Heart right ventricle (tissue), 16 donors: ENCODE data around the gene SEMA3F. TPM values are rescaled to one million over a fixed set of nuclear protein-coding genes. Genes with fewer than 3 reads are reported as not detected.

Experiments used
- ATAC-seq, 8 donors: fragments of 200-7000 bp; cut with Tn5 transposase; one replicate each; pipeline ENCODE4 v1.9.1; 2020; ENCODE audit warnings: mild to moderate bottlenecking in 8 of 8, moderate library complexity in 8 of 8, moderate number of reproducible peaks in 1 of 8
- DNase-seq, 2 donors: peaks; one replicate each; pipeline ENCODE4 v3.0.0-alpha.2; 2020
- H3K27ac ChIP-seq, 10 donors: fragments of 200-600 bp; sonication (generic) in 2 of 10; one replicate each; pipeline versions ENCODE4 v1.5.0 to v1.8.0; 2020 to 2022; ENCODE audit warnings: mild to moderate bottlenecking in 3 of 10
- H3K27me3 ChIP-seq, 7 donors: fragments of 200-600 bp; one replicate each; pipeline ENCODE4 v1.8.0; 2021 to 2022; ENCODE audit warnings: mild to moderate bottlenecking in 2 of 7
- H3K36me3 ChIP-seq, 9 donors: fragments of 200-600 bp; sonication (generic) in 1 of 9; one replicate each; pipeline versions ENCODE4 v1.5.0 to v1.8.0; 2020 to 2022; ENCODE audit warnings: mild to moderate bottlenecking in 2 of 9
- H3K4me1 ChIP-seq, 9 donors: fragments of 200-600 bp; sonication (generic) in 1 of 9; one replicate each; pipeline versions ENCODE4 v1.5.0 to v1.8.0; 2020 to 2022; ENCODE audit warnings: mild to moderate bottlenecking in 4 of 9
- H3K4me3 ChIP-seq, 10 donors: fragments of 200-600 bp; sonication (generic) in 2 of 10; one replicate each; pipeline versions ENCODE4 v1.5.0 to v1.8.0; 2020 to 2022; ENCODE audit warnings: mild to moderate bottlenecking in 7 of 10, moderate library complexity in 2 of 10
- H3K9me3 ChIP-seq, 11 donors: fragments of 200-600 bp in 10 of 11; sonication (generic) in 2 of 11; one replicate each; pipeline versions ENCODE4 v1.5.0 to v1.8.0; 2013 to 2022; ENCODE audit warnings: mild to moderate bottlenecking in 2 of 11, control low read depth in 1 of 11, moderate library complexity in 1 of 11
- WGBS, 2 donors: extraction: QIAGEN DNeasy Blood & Tissue Kit; methylation state at CpG; one replicate each; pipeline ENCODE4 v1.1.7; 2013; ENCODE audit warnings: inconsistent platforms in 1 of 2; 5-methylcytosine and 5-hydroxymethylcytosine counted together
- intact Hi-C, 10 donors: fragments of 100-400 bp; cut with DNase I; formaldehyde crosslinking; loops; one replicate each; pipeline versions ENCODE4 v1.11.1 to v1.14.2; 2022
- polyA plus RNA-seq, 2 donors: library from polyadenylated mRNA; stranded (reverse); fragments of 200-250 nt; gene quantifications; one replicate each; pipeline ENCODE4 v1.2.3, GENCODE V29; 2013
- total RNA-seq, 10 donors: library from RNA; stranded (reverse); fragmentation: NEBNext Ultra II Directional in 3 of 10; extraction: Animal tissue kit (Norgen Biotek cat#: 25700) in 3 of 10; gene quantifications; one replicate each; pipeline versions ENCODE4 v1.2.1 to v1.2.4, GENCODE V29; 2021 to 2023
- TF ChIP-seq, protein P1 (sequence below), 9 donors: fragments of 200-600 bp; sonication (generic) in 2 of 9; IDR thresholded peaks; one replicate each; pipeline versions ENCODE4 v1.5.0 to v1.8.0; 2021 to 2022; ENCODE audit warnings: antibody characterized with exemption in 9 of 9, mild to moderate bottlenecking in 5 of 9, moderate library complexity in 1 of 9
- donor health status: Arrhythmogenic right ventricular cardiomyopathy.
- donor health status: ischemic (EF 13 %, LVEDD 7.1; RV severe dilation, severe dysfunction).
- donor health status: healthy with polysubstance abuse.
- donor health status: DM: no; HTN: yes; CAD: no.
- donor health status: DM: no; HTN: no; CAD: no.
- donor health status: ischemic (EF 25% LVEDD 6.9; RV normal size, moderate dysfunction).
- donor health status: ischemic (EF 25% LVEDD 5.7; RV mildly dilated, moderate dysfunction).
- donor health status: healthy.
- donor health status: DM: yes; HTN: yes; CAD: no.
- donor health status: Ischemic cardiomyopathy.
- donor health status: ischemic (EF 35%, LVEDD 5.7; RV mildly dilated, moderate dysfunction).
- donor health status: nonischemic (EF 11% LVEDD 7.7; RV severe dilation, severe dysfunction).
- donor health status: DM: yes; HTN: yes; CAD: no.
- donor health status: PGD.
- donor health status: ischemic (EF 29% LVEDD 5.4; RV normal size, mild dysfunction).
- donor health status: nonischemic (EF 23%, LVEDD 6.1; RV moderate dilation, normal function).

The SEMA3F gene
- total and polyA plus RNA-seq, 12 donors = 5.1 to 37.2 (median 12.3) TPM

DNA sequence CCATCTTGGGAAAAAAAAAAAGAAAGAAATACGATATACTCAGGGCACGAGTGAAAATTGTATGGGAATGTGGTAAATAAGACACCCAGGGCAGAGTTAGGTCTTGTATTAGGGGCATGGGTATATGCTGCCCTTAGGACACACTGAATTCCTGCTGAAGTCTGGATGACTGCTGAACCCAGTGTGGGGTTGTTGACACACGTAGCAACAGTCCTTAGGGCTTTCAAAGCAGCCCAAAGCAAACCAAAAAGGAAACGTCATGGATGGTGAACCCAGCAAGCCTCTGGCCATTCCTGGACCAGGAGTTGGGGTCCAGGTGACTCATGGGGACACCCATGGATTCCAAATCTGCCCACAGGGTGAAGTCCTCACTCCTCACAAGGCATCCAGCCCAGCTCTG lies 27.1 kb upstream of the SEMA3F start:
- ATAC-seq = no peak
- 81 to 87% methylated on average over 4 of the region's 4 CpGs for WGBS, 2 donors

DNA sequence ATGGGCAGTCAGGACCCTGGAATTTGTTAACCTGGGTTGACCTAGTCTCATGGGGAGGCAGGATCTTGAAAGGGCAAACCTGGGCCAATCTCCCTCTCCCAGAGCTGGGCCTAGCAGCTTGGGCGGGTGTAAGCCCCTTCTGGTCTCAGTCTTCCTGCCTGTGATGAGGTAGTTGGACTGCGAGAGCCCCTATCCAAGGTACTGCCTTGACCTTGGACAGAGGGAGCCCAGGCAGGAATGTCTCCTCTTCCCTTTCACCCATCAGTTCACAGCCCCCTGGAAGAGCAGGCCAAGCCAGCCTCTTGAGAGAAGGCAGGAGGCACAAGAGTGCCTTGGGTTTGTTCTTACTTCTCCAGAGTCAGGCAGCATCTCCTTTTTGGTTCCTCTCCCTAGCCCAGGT lies 24.7 kb upstream of the SEMA3F start:
- no peak overlapping the region for H3K27ac ChIP-seq

More for the DNA sequence above, 27.1 kb upstream of the SEMA3F start:
- Histone ChIP-seq H3K27ac (no peak overlapping the region), H3K36me3 (peaks cover 0 to 1% (median 0%) of the 10 kb centered on the region in 9 donors), H3K9me3 (no peaks in the 10 kb centered on the region), H3K4me3 (no peak overlapping the region), H3K27me3 (no peaks in the 10 kb centered on the region), H3K4me1 (peaks cover 0 to 20% (median 9%) of the 10 kb centered on the region in 9 donors)
- TF ChIP-seq, protein P1, sequence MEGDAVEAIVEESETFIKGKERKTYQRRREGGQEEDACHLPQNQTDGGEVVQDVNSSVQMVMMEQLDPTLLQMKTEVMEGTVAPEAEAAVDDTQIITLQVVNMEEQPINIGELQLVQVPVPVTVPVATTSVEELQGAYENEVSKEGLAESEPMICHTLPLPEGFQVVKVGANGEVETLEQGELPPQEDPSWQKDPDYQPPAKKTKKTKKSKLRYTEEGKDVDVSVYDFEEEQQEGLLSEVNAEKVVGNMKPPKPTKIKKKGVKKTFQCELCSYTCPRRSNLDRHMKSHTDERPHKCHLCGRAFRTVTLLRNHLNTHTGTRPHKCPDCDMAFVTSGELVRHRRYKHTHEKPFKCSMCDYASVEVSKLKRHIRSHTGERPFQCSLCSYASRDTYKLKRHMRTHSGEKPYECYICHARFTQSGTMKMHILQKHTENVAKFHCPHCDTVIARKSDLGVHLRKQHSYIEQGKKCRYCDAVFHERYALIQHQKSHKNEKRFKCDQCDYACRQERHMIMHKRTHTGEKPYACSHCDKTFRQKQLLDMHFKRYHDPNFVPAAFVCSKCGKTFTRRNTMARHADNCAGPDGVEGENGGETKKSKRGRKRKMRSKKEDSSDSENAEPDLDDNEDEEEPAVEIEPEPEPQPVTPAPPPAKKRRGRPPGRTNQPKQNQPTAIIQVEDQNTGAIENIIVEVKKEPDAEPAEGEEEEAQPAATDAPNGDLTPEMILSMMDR (IDR thresholded peaks at IDR 0.05) = no peak
- intact Hi-C loops = loop anchor here in 1 of 10 donors (10.0 kb wide), 1 partner anchor 147 kb away; the partner anchor contains the start of gene LSMEM2
- DNase-seq = no peak

DNA sequence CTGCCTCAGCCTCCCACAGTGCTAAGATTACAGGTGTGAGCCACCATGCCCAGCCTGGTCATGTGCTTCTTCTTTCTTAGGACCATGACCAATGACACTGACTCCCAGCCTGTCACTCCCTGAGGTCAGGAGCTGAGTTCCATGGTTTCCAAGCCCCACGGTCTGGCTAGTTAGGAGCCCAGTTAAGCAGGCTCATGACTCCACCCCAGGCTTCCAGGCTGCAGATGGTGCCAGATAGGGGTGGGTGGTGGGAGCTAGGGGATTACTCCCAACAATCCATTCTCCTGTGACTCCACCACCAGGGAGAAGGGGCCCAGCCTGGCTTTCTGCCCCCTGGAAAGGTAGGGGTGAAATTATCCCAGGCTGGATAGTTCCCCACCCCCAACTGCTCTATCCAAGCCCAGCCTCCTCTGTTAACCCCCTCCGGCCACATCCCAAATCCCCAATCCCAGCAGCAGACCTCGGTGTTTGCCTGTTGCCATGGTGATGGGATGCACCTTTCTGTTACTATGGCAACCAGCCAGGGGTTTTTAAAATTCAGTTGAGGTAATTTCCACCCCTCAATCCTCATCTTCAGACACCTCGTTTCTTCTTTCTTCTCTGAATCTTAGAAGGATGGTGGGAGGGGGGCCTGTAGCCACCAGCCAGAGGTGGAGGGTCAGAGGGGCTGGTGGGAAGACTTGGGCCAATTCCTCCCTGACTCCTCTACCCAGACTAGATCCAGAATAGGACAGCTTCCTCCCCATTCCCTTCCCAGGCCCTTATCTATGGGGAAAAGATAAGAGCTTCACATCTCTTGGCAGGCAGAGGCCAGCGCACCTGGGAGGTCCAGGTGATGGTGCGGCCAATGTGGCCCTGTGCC lies 22.5 kb upstream of the SEMA3F start:
- DNase-seq (no peak), ATAC-seq (no peak)
- Histone ChIP-seq H3K4me3 (no peak overlapping the region), H3K27me3 (no peaks in the 10 kb centered on the region), H3K27ac (no peak overlapping the region), H3K9me3 (no peaks in the 10 kb centered on the region), H3K4me1 (peaks cover 0 to 11% (median 3%) of the 10 kb centered on the region in 9 donors), H3K36me3 (no peaks in the 10 kb centered on the region)
- TF ChIP-seq, protein P1 (IDR thresholded peaks at IDR 0.05) = no peak
- intact Hi-C loops = no loop called here
- WGBS, 2 donors = 62 to 67% methylated on average over 6 of the region's 6 CpGs

More for the DNA sequence above, 24.7 kb upstream of the SEMA3F start:
- H3K4me1 ChIP-seq = peaks cover 0 to 14% (median 9%) of the 10 kb centered on the region in 9 donors
- DNase-seq = no peak
- no peak overlapping the region for H3K4me3 ChIP-seq
- 94 to 95% methylated on average over 2 of the region's 2 CpGs for WGBS, 2 donors
- intact Hi-C loops = no loop called here
- no peaks in the 10 kb centered on the region for H3K27me3 ChIP-seq
- TF ChIP-seq, protein P1 (IDR thresholded peaks at IDR 0.05) = no peak
- no peak for ATAC-seq
- no peaks in the 10 kb centered on the region for H3K36me3 ChIP-seq
- H3K9me3 ChIP-seq = no peaks in the 10 kb centered on the region

DNA sequence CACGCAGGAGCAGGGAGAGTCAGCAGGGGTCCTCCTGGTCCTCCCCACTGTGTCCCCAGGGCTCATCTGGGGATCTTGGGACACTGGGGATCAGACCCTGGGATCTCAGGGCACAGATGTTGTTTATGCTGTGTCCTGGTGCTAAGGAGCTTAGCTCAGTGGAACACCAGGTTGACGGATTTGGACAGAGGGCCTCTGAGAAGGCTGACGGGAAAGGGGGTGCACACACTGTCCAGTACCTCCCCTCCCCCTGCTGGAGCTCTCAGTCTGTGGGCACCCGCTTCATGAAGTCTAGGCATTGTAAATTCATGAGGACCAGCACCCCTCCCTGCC lies 21.9 kb upstream of the SEMA3F start:
- ATAC-seq (no peak), DNase-seq (no peak)
- no peaks in the 10 kb centered on the region for H3K27me3 ChIP-seq
- H3K27ac ChIP-seq = no peak overlapping the region
- intact Hi-C loops = no loop called here
- 72 to 74% methylated on average over 4 of the region's 4 CpGs for WGBS, 2 donors
- H3K4me3 ChIP-seq = no peak overlapping the region
- H3K9me3 ChIP-seq = no peaks in the 10 kb centered on the region
- peaks cover 0 to 17% (median 3%) of the 10 kb centered on the region in 9 donors for H3K4me1 ChIP-seq
- no peaks in the 10 kb centered on the region for H3K36me3 ChIP-seq
- TF ChIP-seq, protein P1 (IDR thresholded peaks at IDR 0.05) = no peak
